ENCODE measurements around the gene IP6K3. TPM values are rescaled to one million over a fixed set of nuclear protein-coding genes. Genes with fewer than 3 reads are reported as not detected.
A peak's percentile ranks its signal among the peaks of the same experiment; 100 is the strongest.

IP6K3 gene
- total RNA-seq, 1 experiment from 2014 or later: not detected

DNA sequence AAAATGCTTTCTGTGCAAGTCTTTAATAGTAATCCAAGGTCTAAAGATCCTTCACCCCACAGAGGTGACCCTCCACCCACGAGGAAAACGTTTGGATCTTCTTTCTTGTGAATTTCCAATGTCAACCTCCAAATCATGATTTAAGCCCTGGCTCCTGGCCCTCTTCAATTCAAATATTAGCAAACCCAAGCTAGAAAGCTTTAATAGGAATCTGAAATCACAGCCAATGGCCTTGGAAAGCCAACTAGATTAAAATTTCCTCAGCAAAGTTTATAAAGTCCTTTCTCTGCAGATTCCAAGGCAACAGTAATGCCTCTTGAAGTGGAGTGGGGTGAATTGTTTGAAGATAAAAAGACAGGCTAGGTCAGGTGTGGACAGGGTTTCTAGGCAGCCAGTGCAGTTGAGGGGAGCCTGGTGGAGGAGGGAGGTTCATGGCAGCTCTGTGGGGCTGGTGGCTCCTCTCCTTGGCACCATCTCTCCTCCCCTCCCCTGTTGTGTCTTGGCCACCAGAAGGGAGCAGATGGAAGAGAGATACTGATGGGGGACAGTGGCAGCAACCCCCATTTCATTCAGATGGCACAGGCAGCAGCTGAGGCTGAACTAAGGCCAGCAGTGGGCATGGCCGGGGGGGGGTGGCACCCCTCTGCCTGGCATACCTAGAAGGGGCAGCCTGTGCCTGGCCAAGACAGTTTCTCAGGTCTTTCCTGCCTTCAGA, 23.2 kb downstream of the IP6K3 start:
- DNase-seq (ENCODE audit: low read depth): no peak

DNA sequence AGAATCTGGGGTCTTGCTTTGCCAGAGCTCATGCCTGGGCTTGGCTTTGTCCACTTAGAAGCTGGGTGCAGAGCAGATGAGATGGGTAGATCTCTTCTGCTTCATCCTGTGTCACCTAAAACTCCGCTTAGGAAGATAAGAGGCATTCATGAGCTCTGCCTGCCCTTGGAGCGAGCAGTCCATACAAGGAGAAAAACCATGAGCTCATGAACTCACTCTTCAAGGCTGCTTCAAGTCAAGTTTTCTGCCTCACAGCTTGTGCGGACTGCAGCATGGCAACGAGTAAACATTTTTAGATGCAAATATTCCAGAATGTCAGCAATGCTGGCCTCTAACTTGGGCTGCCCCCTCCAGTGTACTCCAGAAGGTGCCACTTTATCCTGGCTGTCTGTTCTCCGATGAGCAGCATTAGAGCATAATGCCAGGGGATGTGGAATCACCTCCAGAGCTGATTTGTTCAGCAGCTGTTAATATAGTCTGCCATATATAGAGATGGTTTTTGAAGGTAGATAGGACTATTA, 24.5 kb downstream of the IP6K3 start:
- no peak for DNase-seq (ENCODE audit: low read depth)

DNA sequence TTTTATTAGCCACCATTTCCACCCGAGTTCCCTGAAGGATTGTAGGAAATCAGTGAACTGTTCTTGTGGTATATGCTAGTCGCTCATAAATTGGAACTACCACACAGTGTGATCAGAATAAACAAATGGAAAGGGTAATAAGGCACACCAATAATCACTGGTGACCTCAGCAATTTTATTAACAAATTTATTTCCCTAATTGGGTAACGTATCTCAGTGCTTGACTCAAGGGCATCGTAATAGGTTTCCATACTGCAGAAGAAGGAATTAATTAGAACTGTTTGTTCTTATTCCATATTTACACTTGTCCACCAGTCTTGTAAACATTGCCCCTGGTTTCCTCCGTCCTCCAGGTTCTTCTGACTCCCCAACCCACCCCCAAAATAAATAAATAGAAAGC, 25.2 kb downstream of the IP6K3 start:
- no peak for DNase-seq (ENCODE audit: low read depth)

DNA sequence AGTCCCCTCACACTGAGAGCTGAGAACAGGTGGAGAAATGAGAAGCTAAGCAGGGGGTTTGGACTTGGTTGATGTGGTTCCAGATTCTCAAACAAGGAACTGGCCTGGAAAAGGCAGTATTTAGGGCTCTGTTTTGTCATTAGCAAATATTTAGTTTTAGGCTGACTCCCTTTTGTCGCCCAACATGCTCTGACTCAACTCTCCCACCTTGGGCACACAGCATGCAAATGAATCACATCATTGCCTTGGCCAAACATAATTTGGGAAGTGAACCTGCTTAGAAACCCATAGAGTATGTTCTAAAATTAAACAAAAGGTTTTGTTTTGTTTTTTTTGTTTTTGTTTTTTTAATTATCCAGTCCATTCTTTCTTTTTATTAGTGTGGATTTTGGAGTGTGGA, 25.7 kb downstream of the IP6K3 start:
- no peak for DNase-seq (ENCODE audit: low read depth)

DNA sequence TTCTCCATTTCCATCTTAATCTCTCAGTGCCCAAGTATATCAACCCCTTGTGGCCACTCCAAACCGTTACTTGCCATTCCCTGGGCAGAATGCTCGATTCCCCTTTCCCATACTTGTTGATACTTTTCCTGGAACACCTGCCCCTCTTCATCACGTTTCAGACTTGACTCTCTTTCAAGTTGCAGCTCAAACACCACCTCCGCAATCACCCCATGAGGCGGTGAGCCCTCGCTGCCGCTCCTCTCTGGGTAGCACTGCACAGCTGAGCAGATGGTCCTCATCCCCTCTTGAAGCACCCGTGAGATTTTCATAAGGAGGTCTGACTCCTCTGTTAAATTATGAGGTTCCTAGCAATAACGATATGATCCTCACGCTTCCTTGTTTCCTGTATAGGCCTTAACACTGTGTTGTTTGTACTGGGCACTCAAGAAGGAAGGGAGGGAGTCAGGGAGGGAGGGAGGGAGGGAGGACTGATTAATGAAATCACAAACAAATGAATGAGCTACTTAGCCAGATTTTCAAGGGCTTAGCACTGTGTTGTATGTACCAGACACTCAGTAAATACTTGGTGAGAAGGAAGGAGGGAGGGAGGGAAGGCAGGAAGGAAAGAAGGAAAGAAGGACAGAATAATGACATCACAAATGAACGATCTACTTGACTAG, 27.2 kb downstream of the IP6K3 start:
- DNase-seq (ENCODE audit: low read depth): no peak

DNA sequence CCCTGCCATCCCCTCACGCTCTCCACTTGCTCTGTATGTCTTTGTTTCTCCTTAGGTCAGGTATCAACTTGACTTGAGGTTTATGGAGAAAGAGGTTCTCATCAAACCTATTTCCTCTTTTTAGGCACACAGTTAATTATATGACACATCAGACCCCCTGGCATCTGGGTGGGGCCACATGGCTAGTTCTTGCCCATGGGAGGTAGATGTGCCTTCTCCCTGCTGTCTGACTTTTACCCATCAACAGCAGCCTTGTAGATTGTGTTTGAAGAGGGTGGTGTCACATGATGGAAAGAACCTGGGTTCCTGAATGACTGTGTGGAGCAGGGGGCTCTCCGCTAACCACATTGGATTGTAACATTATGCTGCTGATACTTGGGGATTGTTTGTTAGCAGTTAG, 28.0 kb downstream of the IP6K3 start:
- DNase-seq (ENCODE audit: low read depth): no peak

DNA sequence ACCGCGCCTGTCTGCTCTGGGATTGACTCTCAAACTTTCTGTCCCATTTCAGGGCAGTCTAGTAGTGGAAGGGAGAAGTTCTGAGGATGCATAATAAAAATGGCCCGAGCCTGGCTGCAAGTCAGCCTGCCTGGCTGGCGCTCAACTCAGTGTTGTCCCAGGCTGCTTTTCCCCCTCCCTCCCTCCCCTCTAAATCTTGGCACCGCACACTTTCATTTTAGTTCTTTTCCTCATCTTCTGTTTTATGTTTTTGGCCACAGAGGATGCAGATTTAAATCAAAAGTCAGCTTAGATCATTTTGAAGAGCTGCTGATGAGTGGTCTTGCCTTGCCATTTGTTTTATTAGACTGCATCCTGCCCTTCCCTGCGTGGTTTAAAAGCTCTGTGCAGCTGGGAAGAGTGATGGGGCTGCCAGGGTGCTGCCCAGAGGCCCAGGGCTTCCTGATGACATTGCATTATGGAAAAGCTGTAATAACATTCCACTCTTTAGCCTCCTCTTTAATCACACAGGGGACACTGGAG, 28.7 kb downstream of the IP6K3 start:
- DNase-seq (ENCODE audit: low read depth): no peak

DNA sequence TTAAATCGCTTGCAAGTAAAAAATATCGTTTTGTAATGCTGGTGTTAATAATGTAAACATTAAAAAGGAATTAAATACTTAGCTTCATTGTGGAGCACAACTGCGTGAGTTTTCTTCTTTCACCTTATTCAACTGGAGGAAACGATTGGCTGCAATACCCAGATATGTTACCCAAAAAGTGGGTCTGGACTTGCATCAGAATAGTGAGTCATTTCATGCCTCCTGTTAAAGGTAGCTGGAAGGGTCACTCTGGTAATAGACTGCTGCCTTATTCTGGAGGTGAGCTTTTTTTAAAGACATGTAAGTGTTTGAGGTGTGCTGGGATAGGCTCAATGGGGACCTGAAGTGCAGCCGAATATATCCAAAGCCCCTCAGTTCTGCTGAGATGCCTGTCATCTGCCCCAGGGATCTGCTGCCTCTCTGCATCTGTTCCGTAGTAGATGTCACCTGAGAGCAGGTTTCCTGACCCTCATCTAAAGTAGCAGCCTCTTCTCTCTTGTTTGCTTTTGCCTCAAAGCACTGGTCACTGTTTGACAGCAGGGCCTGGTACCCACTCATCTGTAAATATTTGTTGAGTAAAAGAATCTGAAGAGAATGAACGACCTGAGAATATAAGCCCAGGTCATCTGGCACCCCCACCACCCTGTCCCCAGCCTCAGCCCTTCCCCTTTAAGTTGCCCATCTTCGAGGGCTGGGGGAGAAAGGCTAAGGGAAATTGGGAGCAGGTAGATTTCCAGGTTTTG, 29.6 kb downstream of the IP6K3 start:
- DNase-seq (ENCODE audit: low read depth): no peak

DNA sequence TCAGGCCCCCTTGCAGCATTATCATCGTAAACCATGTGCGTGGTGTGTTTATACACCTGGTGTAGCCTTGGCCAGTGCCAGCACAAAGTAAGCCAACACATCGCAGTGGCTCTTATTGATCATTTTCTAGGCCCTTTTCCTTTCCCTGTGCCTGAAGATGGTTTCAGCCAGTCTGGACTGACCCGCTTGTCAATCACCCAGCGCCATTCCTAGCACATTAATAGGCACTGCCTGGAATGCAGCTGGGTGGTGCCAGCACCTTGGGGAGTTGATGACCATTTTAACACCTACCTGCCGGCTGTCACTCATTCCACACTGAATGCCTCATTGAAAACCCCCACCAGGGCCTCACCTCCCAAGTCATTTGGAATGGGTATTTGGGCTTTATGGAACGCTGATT, 30.3 kb downstream of the IP6K3 start:
- no peak for DNase-seq (ENCODE audit: low read depth)

DNA sequence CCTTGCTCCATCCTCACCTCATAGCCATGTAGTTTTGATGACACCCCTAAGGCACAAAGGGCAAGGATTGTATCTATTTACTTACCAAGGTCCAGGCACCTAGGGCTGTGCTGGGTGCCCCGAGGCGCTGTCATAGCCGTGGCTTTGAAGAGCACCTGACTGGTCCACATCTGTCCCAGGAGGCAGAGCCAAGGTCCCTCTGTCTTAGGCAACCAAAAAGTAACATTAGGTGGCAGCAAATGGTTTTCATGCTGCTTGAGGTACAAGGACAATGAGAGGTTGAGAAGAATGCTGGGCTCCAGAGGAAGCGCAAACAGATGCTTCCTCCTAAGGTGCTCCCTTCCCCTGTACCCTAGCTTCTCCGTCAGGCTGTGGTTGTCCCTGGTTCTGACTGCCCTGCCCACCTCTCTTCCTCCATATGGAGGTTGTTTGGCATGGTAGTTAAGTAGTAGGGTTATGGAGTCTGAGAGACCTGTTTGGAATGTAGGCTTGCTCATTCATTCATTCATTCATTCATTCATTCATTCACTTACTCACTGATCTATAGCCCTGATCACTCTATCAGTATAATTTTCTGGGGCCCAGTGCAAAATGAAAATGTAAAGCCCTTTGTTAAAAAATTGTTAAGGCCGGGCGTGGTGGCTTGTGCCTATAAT, 32.2 kb downstream of the IP6K3 start:
- no peak for DNase-seq (ENCODE audit: low read depth)

DNA sequence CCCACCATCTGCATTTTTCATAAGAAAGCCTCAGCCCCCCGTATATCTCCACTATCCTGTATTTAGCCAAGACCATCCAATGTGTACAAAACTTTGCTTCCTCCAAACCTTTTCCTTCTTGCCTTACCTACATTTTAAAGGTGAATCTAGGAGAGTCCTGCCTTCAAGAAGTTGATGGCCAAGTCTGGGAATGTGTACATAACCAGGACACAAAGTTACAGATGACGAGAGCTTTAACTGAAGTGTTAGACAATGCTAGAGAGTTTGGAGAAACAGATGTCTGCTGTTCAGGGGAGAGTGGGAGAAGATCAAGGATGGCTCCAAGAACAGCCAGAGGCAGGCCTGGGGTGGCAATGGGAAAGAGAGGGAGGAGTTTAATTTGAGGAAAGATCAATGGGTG, 32.9 kb downstream of the IP6K3 start:
- no peak for DNase-seq (ENCODE audit: low read depth)

DNA sequence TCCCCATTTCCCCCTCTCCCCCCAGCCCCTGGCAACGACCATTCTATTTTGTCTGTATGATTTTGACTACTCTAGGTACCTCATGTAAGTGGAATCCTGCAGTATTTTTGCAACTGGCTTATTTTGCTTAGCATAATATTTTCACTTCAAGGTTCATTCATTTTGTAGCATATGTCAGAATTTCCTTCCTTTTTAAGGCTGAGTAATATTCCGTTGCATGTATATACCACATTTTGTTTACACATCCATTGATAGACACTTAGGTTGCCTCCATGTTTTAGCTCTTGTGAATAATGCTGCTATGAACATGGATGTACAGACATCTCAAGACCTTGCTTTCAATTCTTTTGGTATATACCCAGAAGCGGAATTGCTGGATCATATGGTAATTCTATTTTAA, 33.8 kb downstream of the IP6K3 start:
- DNase-seq (ENCODE audit: low read depth): no peak

DNA sequence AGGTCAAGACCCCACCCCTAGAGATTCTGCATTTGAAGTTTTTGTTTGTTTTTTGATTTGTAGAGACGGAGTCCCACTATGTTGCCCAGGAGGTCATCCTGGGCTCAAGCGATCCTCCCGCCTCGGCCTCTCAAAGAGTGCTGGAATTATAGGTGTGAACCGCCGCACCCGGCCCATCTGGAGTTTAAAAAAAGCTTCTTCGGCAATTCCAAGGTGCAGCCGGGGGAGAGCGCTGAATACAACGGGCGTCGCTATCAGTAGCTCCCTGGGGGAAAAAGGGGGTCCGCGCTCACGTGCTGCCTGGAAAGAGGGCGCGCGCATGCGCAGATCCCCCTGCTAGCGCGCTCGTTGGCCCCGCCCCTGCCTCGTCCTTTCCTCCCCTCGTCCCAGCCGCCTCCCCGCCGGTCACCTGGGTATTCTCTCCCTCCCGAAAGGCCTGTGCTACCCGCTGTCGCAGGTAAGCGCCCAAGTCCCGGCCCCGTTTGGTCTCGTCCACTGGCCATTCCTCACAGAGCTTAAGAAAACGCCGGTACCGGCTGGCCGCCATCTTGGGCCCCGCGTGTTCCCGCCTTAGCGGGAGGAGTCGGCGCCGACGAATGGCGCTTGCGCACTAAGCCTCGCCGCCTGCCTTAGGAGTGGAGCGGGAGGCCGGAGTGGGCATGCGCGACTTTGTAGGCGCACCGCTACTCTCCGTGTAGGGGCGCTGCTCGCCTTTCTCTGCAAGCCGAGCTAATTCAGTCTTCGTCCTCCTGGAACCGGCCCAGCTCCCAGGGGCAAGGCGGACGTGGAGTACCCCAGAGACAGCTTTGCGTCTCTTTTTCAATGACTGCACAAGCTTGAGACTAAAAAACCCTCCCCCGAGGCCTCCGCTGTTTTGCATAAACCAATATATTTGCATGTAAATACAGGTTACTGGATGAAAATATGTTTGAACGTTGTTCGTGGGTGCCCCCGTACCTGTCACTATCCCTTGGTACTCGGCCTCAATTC, 35.3 kb downstream of the IP6K3 start, which contains the start of gene UQCC2:
TSS of gene UQCC2 (minus strand) at position 561 of the 990 bp plus-strand sequence. CDS start at position 547, 14 bp downstream.
- DNase-seq (ENCODE audit: low read depth): peak; percentile 98

DNA sequence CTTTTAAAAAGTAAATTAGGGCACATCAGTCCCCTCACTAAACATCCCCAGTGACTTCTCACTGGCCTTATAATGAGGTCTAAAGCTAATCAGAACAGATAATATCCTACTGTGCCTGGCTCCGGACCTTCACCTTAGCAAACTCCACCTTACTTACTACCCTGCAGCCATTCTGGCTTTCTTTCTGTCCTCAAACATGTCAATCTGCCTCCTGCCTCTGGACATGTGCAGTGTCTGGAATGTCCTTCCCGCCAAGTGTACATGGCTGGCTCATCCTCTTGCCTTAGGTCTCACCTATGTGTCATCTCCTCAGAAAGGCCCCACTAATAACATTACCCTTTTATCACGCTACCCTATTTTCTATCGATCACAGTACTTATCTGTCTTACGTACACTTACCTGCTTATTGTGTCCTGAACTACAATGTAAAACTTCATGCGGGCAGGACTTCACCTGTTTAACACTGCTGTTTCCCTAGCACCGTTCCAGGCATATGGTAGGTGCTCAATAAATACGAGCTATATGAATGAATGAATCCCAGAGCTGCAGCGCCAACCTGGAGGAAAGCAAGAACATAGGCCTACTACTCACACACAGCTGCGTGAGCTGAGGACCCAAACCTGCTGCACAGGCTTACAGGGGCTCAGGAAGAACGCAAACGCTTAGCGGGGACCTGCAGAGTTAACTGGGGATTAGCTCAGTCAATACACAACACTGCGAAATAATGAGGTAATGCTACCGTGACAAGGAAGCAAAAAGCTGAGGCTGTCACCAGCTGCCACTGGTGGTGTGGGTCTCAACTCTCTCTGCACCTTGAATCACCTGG, 36.2 kb downstream of the IP6K3 start:
- DNase-seq (ENCODE audit: low read depth): no peak

DNA sequence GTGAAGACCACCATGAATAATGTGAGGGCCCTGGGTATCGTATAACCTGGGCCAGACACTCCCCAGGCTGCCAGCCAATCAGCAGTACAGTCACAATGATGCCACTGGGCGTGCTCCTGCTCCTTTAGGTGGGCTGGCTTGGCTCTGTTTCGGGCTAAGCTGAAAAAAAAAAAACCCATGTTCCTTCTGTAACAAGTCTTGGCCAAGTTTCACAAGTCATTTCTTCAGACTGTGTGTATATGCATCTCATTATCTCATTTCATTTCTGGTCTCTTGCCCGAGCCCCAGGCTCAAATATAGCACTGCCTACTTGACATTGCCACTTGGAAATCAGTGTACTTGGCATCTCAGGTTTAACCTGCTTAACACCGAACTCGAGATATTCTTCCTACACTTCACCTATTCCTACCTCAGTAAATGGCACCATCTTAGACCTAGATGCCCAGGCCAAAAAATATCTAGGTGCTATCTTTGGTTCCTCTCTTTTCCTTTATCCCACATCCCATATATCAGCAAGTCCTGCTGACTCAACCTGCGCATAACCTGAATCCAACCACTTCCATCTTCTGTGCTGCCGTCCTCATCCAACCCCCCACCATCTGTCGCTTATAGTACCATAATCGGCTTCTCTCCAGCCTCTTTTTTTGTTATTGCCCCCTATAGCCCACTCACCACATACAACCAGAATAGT, 37.0 kb downstream of the IP6K3 start:
- DNase-seq (ENCODE audit: low read depth): no peak

DNA sequence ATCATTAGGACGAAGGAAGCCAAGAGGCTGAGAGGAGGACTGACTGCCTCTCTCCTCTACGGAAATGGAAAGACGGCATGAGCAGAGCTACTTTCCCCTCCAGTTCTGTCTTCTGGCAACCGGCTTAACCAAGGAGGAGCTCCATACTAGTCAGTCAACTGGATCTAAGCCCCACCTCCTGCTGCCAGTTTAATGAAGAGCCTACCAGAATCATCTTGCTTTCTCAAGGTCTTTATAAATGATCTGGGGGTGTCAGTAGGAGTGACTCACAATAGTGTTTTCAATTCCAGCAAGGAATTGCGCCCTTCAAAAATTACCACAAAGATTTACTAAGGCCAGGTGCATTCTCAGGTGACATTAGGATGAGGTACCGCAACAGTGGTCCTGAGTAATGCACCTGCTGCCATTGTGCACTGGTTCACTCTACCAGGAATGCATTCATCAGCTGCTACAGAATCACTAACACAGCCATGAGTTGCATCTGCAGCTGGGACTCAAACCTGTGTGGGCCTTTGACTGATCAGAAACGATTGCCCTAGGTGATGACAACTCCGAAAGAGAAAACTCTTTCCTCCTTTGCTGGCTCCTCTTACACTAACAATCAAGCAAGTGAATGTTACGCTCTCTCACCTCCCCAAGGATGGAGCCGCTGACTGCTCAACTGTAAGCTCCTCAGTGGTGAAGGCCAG, 38.0 kb downstream of the IP6K3 start:
- DNase-seq (ENCODE audit: low read depth): no peak

DNA sequence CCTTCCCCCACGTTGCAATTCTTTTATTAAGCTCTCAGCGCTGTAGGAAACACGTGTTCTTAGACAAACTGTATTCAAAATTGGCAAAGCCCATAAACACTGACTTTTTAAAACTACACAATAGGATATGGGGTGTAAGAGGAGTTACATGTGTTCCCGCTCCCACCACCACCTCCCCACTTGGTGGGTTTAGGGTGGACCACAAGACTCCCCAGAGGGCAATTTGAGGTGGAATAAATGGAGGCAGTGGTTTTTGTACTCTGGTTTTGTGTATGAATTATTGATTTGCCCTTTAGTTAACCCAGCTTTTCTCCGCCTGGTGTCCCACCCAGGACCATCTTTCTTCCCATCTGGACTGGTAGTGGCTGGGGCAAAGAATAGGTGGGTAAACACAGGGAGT, 38.9 kb downstream of the IP6K3 start:
- DNase-seq (ENCODE audit: low read depth): no peak

DNA sequence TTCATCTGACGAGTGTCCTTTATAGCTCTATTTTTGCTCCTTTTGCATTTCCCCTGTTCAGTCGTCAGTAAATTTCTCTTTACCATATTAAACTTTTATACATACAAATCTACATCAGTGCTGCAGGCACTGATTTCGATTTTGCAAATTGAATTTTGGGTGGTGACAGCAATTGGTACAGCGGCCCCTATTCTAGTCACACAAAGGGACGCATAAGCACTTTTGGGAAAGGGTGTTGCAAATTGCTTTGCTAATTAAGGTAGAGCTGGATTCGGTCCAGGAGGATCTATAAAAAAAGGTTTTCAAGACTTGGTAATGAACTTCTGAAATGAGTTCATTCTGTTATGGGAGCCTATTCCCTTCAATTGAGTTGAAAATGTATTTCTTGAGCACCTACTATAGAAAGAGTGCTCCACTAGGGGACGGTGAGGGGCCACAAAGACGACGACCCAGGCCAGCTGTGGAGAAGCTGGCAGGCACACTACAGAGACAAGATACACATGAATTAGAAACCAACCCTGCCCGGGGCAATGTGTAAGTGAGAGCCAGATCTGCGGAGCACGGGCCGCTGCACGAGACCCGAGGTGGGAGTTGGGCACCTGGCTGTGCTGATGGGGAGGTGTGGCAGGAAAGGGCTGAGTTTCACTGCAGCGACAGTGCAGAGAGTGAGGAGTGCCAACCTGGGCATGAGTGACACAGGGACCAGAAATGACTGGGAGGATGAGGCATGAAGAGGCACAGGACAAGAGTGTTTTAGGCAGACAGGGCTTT, 40.6 kb downstream of the IP6K3 start:
- no peak for DNase-seq (ENCODE audit: low read depth)
